Muscle of back (tissue), 11 donors: Measurements from ENCODE around the gene ZNF750. TPM values are rescaled to one million over a fixed set of nuclear protein-coding genes. Genes with fewer than 3 reads are reported as not detected.
A peak's percentile ranks its signal among the peaks of the same experiment; 100 is the strongest.

ENCODE experiments used
- DNase-seq, 3 donors: peaks; one replicate each; pipeline versions ENCODE4 v3.0.0 to v3.0.0-alpha.2; 2013
- polyA plus RNA-seq, 10 donors: library from polyadenylated mRNA; unstranded; fragments of 120-200 nt; gene quantifications; one replicate each; pipeline ENCODE4 v1.2.1, GENCODE V29; 2013; ENCODE audit not compliant: insufficient read length in 10 of 10

ZNF750 gene
- polyA plus RNA-seq, 10 donors: 0.17 to 8.7 (median 0.28) TPM

DNA sequence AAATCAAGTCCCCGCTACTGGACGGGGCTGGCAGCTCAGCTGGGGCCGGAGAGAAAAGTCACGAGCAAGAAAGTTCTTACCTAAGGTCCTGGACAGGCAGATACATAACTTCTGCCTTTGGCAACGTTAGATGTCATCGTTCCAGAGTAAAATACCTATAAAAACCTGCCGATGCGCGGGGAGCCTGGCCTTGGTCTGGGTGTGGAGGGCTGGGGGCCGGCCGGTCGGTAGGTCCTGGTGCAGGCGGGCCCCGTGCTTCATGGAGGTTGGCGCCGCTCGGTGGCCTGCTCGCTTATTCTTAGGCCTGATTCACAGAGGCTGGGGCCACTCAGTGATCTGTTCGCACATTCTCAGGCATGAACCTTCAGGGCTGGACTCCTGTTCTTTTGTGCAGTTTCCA is 33.7 kb upstream of the ZNF750 start:
- DNase-seq: no peak

GRCh38 chr17:82872591-82873520 is 33.0 kb upstream of the ZNF750 start:
- DNase-seq: no peak

GRCh38 chr17:82871776-82872561 is 32.1 kb upstream of the ZNF750 start:
- no peak for DNase-seq

DNA sequence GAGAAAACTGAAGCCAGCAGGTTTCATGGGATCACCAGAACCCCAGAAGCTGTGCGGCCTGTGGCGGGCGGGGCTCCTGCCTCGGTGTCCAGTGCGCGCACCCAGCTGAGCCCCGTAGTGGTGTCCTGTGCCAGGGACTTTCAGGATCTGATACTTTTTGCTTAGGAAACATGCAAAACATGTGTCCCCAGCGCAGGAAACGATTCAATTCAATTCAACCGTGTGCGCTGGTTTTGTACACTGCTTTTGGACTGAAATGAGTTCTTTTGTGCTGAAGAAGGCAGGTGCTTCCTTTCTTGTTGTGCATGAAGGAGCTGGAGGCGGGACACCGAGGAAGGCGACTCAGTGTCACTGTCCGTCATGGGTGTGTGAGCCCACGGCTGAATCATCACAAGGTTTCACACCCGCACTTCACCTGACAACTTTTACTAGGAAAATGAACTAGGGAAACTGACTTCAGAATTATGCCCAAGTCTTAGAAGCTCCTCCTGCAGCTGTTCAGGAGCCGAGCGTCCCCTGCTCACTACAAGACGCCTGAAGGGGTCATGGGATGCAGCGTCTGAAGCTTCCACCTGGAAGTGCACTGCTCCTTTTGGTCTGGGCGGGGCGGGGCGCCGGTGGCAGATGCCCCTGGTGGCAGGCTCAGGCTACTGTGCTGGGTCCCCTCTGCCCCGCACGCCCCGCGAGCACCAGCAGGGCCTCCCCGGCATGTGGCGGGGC is 31.4 kb upstream of the ZNF750 start:
- DNase-seq: peak in 1 of 3 donors; percentile 39

GRCh38 chr17:82870541-82870940 is 30.7 kb upstream of the ZNF750 start:
- no peak for DNase-seq

GRCh38 chr17:82870091-82870491 is 30.3 kb upstream of the ZNF750 start:
- no peak for DNase-seq

DNA sequence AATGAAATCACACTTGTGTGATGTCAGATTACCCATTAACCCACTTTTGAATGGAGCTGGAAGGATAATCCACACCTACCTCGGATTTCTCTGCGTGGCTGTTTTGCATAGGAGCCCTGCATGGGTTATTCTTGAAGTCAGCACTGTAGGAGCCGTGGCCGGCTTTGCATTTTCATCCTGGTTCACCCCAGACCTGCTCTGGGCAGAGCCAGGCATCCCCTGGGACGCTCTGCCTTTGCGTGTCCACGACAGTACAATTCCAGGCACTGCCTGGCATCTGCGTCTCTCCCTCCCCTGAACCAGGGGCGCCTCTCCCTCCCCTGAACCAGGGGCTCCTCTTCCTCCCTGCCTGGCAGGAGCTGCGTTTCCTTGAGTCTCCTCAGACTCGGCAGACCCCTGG is 29.7 kb upstream of the ZNF750 start:
- no peak for DNase-seq

- DNase-seq: no peak
These were observed 28.9 kb upstream of the ZNF750 start for GRCh38 chr17:82868715-82869131.

DNA sequence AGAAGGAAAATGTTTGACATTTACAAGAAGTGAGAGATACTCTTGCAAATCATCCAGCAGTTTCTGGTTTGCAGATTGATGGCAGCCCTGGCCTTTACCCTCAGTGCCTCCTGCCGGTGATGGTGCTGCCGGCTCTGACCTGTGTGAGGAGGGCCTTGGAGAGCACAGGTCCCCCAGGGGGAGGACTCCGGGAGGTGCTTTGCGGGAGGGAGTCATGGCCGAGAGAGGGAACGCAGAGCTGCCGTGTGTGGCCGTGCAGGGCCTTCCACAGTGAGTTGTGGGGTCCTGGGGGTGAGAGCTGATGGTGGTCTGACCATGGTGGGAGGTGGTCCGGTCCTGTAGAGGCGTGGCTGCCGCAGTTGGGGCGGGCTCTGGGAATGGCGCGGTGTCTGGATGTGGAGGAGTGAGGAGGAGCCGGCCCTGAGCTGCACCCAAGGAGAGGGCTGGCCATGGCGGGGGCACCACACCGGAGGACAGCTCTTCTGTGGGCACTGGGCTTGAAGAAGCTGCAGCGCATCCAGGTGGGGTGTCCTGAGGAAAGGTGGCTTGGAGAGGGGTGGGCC is 28.0 kb upstream of the ZNF750 start:
- DNase-seq: no peak

- DNase-seq: peak; percentile 70 to 90 (median 76)
These were observed 26.9 kb upstream of the ZNF750 start for GRCh38 chr17:82866590-82867191.

DNA sequence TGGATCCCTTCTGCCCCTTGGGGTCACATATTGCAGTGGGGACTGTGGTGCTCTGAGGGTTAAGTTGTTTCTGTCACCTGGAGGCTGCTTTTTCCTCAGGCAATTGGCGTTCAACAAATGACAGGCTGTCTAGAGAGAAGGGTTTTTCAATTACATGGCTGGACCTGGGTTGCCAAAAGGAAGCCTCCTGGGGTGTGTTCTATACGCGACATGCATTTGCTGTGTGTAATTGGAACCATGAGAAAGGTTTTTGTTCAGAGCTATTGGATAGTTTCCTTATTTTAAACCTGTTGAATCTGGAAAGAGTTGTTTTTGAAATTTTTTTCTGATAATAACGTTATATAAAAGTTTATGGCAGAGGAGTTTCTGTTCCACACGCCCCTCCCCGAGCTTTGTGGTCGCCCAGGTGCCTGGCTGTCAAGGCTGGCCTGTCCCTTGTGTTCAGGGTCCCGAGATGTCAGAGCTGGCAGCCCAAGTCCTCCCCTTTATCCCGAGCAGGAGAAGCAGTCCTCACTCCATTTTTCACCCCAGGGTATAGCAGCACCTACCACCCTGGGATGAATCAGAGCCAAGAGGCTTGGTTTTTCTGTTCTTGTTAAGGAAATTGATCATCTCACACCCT is 26.1 kb upstream of the ZNF750 start:
- DNase-seq: peak in 1 of 3 donors; percentile 53

- no peak for DNase-seq
These were observed 25.5 kb upstream of the ZNF750 start for GRCh38 chr17:82865274-82865673.

DNA sequence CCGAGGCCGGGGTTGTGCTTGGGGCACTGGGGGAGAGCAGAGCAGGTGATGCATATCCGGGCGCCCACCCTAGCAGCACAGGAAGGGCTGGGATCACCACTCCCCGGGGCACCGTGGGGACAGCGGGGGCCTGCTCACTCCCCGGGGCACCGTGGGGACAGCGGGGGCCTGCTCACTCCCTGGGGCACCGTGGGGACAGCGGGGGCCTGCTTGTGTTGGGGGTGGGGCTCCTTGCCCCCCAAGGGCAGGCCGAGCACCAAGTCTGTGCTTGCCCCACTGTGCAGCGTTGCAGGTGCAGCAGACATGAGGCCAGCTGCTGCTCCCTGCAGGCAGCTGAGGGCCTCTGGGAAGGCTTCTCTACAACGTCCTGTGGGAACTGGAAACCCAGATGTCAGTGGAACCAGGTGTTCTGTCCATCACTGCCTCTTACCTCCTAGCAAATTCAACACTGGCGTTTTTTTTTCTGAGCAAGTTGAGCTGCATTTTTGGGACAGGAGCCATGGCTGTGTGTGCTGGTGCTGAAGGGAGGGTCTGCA is 25.0 kb upstream of the ZNF750 start:
- peak in 1 of 3 donors; percentile 40 for DNase-seq

DNA sequence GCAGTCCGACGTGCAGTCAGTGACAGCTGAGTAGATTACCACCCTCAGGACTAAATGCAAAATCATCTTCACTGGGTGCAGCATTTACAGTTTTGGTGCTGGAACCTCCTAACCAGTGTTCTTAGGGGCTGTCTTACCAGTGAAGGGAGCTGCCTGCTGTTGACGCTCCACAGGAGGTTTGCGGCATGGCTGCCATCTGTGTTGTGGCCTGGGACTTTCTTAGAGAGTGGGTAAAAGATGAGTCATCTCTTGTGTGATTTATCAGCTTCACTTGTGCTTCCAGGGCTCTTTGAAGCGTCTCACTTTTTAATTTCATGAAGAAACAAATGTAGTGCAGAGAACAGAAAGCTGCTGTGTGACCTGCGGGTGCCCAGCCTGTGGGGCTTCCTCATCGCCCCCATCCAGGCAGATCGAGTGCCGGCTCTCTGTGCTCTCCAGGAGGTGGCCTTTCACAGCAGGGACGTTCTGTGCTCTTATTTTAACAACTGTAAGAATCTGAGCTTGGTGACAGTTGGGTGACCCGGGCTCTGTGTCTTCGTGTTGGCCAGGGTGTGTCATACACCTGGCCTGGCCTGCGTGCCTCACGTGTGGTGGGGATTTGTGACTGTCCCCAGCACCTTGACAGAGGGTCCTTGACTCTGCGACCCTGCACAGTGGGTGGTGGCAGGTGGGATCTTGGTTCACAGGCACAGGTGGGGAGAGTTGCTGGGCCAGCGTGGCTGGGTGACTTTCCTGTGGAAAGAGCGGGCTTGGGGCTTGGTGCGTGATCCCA is 24.3 kb upstream of the ZNF750 start:
- peak in 1 of 3 donors; percentile 49 for DNase-seq

- DNase-seq: no peak
These were observed 23.6 kb upstream of the ZNF750 start for GRCh38 chr17:82863383-82863940.

DNA sequence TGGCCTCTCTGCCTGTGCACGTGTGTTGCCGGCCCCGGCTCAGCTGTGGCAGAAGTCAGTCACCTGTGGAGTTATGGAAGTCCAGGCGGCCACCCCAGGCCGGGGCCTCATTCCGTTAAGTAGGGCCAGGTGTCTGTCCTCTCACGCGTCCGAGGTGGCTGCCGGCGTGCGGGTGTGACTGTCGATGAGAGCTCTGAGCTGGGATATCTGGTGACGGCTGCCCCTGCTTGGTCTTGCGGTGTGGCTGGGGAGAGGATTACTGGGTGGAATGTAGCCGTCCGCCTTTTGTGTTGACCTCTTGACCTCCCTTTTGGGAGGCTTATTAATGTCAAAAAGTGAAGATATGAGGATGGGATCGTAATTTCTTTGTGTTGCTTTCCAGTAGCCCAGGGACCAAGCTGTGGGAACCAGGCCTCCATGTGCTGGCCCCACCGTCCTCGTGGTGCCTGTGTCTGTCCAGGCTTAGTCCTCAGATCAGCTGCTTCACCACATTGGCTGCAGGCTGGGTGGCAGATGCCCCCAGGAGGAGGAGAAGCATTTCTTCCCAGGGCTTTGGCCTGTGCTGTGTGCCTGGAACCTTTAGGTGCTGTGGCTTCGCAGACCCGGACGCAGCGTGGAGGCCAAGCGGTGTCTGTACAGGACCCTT is 23.0 kb upstream of the ZNF750 start:
- no peak for DNase-seq

- DNase-seq: no peak
These were observed 22.4 kb upstream of the ZNF750 start for GRCh38 chr17:82862191-82862590.

- no peak for DNase-seq
These were observed 21.6 kb upstream of the ZNF750 start for GRCh38 chr17:82861393-82861775.
